Measurements from ENCODE around the gene SMAD3. TPM values are rescaled to one million over a fixed set of nuclear protein-coding genes. Genes with fewer than 3 reads are reported as not detected.

SMAD3 gene
- total RNA-seq, 2 donors from 2014 or later = 13.5 to 47.4 TPM

DNA sequence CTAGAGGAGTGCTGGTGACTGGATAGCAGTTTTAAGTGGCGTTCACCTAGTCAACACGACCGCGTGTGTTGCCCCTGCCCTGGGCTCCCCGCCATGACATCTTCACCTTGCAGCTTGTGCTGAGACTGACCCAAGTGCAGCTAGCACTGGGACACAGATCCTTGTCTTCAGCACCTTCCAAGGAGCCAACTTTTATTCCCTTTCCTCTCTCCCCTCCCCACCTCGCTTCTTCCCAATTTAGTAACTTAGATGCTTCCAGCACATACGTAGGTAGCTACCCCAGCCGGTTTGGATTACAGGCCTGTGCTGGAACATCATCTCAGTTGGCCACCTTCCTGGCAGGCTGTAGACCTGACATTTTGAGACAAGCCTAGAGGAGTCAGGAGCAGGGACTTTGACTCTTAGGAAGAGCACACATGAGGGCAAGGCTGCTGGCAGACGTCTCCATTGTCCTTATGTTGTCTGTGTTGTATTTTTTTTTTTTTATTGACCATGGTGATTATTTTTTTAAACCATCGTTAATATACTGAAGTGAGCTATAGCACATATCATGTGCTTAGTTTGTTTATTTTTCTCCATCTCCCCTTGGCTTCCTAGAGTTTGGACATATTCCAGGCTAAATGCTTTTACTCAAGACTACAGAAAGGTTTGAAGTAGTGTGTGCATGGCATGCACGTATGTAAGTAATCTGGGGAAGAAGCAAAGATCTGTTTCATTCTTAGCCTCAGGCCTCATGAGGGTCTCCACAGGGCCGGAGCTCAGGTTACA lies 128.0 kb downstream of the SMAD3 start:
- peaks cover 15% of the 10 kb centered on the region for H3K36me3 Mint-ChIP-seq
- ATAC-seq (no peak), DNase-seq (ENCODE audit: low spot score) (no peak)
- H3K9me3 Mint-ChIP-seq = no peaks in the 10 kb centered on the region
- no peaks in the 10 kb centered on the region for H3K27me3 Mint-ChIP-seq
- no peak overlapping the region for H3K4me3 Mint-ChIP-seq
- peak overlapping the region in 1 of 2 donors; percentile 36 for H3K27ac Mint-ChIP-seq
- peaks cover 21 to 27% of the 10 kb centered on the region in 2 donors for H3K4me1 Mint-ChIP-seq (ENCODE audit: low read depth in 2 of 2)

- H3K27ac Mint-ChIP-seq = peak overlapping the region in 1 of 2 donors; percentile 36
- no peaks in the 10 kb centered on the region for H3K27me3 Mint-ChIP-seq
- ATAC-seq = no peak
Observed at GRCh38 chr15:67194171-67195114, 129.0 kb downstream of the SMAD3 start.

GRCh38 chr15:67195305-67195704 lies 129.9 kb downstream of the SMAD3 start:
- Mint-ChIP-seq H3K27ac (peak overlapping the region; percentile 4 to 38), H3K4me3 (no peak overlapping the region), H3K27me3 (no peaks in the 10 kb centered on the region), H3K36me3 (peaks cover 10% of the 10 kb centered on the region), H3K9me3 (no peaks in the 10 kb centered on the region), H3K4me1 (ENCODE audit: low read depth in 2 of 2) (peaks cover 24% of the 10 kb centered on the region in 2 donors)
- DNase-seq (ENCODE audit: low spot score) = no peak
- no peak for ATAC-seq

More at GRCh38 chr15:67194171-67195114, 129.0 kb downstream of the SMAD3 start:
- DNase-seq (ENCODE audit: low spot score) = no peak
- Mint-ChIP-seq H3K4me3 (no peak overlapping the region), H3K9me3 (no peaks in the 10 kb centered on the region), H3K36me3 (peaks cover 10% of the 10 kb centered on the region), H3K4me1 (ENCODE audit: low read depth in 2 of 2) (peaks cover 24% of the 10 kb centered on the region in 2 donors)

- DNase-seq (ENCODE audit: low spot score) (no peak), ATAC-seq (no peak)
- no peak overlapping the region for H3K27ac Mint-ChIP-seq
- H3K36me3 Mint-ChIP-seq = peaks cover 10% of the 10 kb centered on the region
- H3K4me1 Mint-ChIP-seq (ENCODE audit: low read depth in 2 of 2) = peaks cover 24 to 25% of the 10 kb centered on the region in 2 donors
- no peaks in the 10 kb centered on the region for H3K9me3 Mint-ChIP-seq
- no peak overlapping the region for H3K4me3 Mint-ChIP-seq
- H3K27me3 Mint-ChIP-seq = no peaks in the 10 kb centered on the region
Observed at GRCh38 chr15:67196222-67196621, 130.8 kb downstream of the SMAD3 start.

DNA sequence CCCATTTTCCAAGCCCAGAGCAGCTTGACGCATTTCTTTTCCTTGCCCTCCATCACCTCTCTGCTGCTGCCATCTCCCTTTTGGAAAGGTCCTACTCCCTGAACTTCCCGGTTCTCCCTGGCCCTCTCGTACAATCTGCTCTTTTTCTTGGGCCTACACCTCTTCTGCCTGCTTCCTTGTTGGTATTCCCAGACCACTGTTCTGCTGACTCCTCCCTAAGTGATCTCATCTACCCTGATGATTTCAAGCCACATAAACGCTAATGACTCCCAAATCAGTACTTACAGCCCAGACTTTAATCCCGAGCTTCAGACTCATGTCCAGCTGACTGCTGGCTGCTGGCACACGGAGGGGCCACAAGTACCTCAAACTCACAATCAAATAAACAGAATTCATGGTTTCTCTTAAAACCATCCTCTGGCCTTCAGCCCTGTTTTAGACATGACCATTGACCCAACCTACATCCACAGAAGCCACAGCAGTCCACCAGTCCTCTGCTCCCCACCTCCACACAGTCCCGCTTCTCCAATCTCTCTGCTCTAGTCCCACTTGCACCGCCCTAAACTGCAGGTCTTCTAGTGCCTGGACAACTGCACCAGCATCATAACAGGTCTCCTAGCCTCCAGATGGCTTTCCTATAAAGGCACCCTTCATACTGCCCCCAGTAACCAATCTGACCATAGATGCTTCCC lies 131.4 kb downstream of the SMAD3 start:
- H3K4me1 Mint-ChIP-seq (ENCODE audit: low read depth in 2 of 2) = peaks cover 24 to 27% of the 10 kb centered on the region in 2 donors
- H3K4me3 Mint-ChIP-seq = no peak overlapping the region
- H3K27ac Mint-ChIP-seq = peak overlapping the region; percentile 11 to 45
- H3K27me3 Mint-ChIP-seq = no peaks in the 10 kb centered on the region
- no peak for ATAC-seq
- peaks cover 14% of the 10 kb centered on the region for H3K36me3 Mint-ChIP-seq
- no peaks in the 10 kb centered on the region for H3K9me3 Mint-ChIP-seq
- no peak for DNase-seq (ENCODE audit: low spot score)

DNA sequence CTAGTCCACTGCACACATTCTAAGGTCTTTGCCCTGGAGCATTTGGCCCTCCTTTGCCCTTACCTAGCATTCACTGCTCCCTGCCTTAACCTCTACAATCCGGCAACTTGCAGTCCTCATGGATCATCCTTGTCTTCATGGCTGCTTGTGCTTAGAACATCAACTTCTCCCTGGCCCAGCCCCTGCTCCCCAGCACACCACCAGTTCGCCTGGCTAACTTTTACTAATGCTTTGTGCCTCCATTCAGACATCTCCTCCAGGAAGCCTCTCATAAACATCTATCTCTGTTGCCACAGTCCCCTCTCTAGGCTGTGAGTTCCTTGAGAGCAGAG lies 131.9 kb downstream of the SMAD3 start:
- Mint-ChIP-seq H3K4me1 (ENCODE audit: low read depth in 2 of 2) (peaks cover 24 to 27% of the 10 kb centered on the region in 2 donors), H3K27ac (peak overlapping the region; percentile 11 to 45), H3K27me3 (no peaks in the 10 kb centered on the region), H3K36me3 (peaks cover 14% of the 10 kb centered on the region), H3K4me3 (no peak overlapping the region), H3K9me3 (no peaks in the 10 kb centered on the region)
- DNase-seq (ENCODE audit: low spot score) (no peak), ATAC-seq (no peak)

DNA sequence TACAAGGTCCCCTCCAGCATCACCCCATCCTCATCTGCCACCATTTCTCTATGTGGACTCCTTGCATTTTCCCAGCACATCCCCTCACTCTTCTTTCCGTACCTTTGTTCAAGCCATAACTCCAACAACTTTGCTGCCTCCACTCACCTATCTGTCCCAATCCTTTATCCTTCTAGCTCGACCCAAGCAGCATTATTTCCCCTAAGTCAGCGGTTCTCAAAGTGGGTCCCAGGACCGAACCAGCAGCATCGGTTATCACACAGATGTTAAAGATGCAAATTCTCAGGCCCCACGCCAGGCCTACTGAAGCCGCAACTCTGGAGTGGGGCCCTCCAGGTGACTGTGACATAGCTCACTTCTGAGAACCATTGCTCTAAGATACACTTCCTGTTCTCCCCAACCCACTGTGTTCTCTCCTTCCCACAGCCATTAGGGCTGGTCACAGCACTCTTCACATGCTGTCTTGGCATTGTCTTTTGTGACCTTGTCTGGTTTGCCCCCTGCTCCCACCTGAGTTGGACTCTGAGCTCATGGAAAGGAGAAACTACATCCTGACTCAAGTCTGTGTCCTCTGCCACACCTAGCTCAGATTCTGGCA lies 132.9 kb downstream of the SMAD3 start:
- Mint-ChIP-seq H3K4me3 (no peak overlapping the region), H3K27ac (peak overlapping the region in 1 of 2 donors; percentile 22), H3K36me3 (peaks cover 19% of the 10 kb centered on the region), H3K9me3 (no peaks in the 10 kb centered on the region), H3K27me3 (no peaks in the 10 kb centered on the region), H3K4me1 (ENCODE audit: low read depth in 2 of 2) (peaks cover 24 to 27% of the 10 kb centered on the region in 2 donors)
- ATAC-seq (no peak), DNase-seq (ENCODE audit: low spot score) (no peak)

DNA sequence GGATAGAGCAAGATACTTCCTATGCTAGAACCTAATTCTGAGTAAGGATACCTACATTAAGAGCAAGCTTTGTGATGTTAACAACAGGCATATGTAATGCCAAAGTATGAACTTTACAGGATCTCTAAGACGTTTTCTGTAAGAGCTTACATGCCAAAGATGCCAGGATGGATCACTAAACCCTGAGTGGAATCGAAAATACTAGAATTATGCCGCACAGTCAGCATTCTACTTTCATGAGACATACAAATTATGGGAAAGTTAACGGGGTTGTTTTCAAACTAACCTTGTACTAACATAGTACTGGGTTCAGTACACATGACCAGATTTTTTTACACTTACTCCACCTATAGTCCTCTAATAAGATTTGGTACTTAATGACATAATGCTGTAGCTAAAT lies 134.0 kb downstream of the SMAD3 start:
- H3K4me1 Mint-ChIP-seq (ENCODE audit: low read depth in 2 of 2) = peaks cover 21 to 24% of the 10 kb centered on the region in 2 donors
- DNase-seq (ENCODE audit: low spot score) (no peak), ATAC-seq (no peak)
- peaks cover 27% of the 10 kb centered on the region for H3K36me3 Mint-ChIP-seq
- no peak overlapping the region for H3K4me3 Mint-ChIP-seq
- H3K9me3 Mint-ChIP-seq = no peaks in the 10 kb centered on the region
- H3K27me3 Mint-ChIP-seq = no peaks in the 10 kb centered on the region
- no peak overlapping the region for H3K27ac Mint-ChIP-seq

DNA sequence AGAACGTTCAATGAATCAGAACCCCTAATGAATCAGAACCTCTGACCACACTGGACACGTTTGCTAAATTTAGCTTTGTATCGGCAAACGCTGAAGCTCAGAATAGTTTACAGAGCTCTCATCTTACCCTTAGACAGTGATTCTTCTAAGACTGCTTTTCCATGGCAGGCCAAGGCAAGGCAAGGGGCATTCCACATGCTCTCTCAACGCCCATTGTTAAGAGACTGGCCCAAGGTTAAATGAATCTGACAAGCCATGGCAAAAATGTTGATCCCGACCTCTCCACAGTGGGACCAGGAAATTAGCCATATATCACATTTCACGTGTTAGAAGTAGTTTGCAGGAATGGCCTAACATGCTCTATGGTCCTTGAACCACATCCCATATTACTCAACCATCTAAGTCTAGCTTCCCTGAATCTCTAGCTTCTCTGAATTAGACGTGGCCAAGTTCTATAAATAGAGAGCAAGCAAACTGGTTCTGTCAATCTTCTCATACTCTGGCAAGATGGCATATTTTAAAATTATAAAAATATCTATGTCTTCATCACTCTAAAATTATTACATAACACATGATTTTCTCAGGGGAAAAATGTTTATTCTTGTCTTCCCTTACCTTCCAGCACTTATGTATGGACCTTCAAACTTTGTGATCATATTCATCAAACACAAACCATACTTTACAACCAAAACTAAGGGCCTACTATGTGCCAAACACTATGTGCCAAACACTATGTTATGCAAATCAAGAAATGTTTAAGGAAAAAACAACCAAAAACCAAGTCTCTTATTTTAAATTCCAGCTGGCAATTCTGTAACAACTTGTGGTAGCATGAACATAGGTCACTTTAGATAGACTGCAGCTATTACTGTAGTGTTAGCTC lies 134.7 kb downstream of the SMAD3 start:
- no peak for ATAC-seq
- no peak overlapping the region for H3K4me3 Mint-ChIP-seq
- H3K27ac Mint-ChIP-seq = no peak overlapping the region
- H3K27me3 Mint-ChIP-seq = no peaks in the 10 kb centered on the region
- DNase-seq (ENCODE audit: low spot score) = no peak
- peaks cover 21 to 24% of the 10 kb centered on the region in 2 donors for H3K4me1 Mint-ChIP-seq (ENCODE audit: low read depth in 2 of 2)
- H3K36me3 Mint-ChIP-seq = peaks cover 33% of the 10 kb centered on the region
- H3K9me3 Mint-ChIP-seq = no peaks in the 10 kb centered on the region

DNA sequence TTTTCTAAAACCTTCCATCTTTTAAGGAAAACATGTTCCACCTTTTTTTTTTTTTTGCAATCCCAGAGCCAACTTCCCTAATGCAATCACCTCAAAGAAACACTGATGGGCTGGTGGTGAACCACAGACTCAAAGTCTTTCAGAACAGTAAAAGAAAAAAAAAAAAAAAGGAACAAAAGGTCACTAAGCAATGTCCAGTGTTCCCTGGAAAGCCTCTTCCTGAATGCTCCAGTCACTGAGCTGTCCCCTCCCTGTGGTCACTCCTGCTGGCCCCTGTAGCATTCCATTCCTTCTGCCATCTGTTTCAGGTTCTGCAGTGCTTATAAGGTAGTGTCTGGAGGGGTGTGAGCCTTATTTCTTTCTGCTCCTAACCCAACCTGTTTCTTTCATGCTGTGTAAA lies 135.7 kb downstream of the SMAD3 start:
- Mint-ChIP-seq H3K36me3 (peaks cover 38% of the 10 kb centered on the region), H3K9me3 (no peaks in the 10 kb centered on the region), H3K27ac (no peak overlapping the region), H3K4me3 (no peak overlapping the region), H3K4me1 (ENCODE audit: low read depth in 2 of 2) (peaks cover 17 to 24% of the 10 kb centered on the region in 2 donors), H3K27me3 (no peaks in the 10 kb centered on the region)
- ATAC-seq = no peak
- no peak for DNase-seq (ENCODE audit: low spot score)

GRCh38 chr15:67202091-67202490 lies 136.7 kb downstream of the SMAD3 start:
- Mint-ChIP-seq H3K27ac (no peak overlapping the region), H3K36me3 (peaks cover 30% of the 10 kb centered on the region), H3K4me1 (ENCODE audit: low read depth in 2 of 2) (peaks cover 11 to 17% of the 10 kb centered on the region in 2 donors), H3K4me3 (no peak overlapping the region), H3K27me3 (no peaks in the 10 kb centered on the region), H3K9me3 (no peaks in the 10 kb centered on the region)
- DNase-seq (ENCODE audit: low spot score) (no peak), ATAC-seq (no peak)

DNA sequence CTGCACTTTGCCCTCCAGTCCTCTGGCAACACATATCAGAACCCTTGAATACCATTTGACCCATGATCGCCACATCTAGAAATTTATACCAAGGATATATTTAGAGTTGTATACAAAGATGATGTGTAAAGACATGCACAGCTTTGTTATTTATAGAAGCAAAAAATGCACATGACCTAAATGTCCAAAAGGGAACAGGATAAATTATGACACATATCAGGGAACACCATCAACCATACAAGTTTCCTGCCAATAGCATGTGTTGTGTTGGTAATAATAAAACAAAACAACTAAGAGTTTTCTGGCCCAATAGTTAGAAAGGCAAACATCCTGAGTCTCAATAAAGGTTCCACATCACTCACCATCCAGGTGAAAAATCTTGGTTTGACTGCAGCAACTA lies 137.6 kb downstream of the SMAD3 start:
- ATAC-seq (no peak), DNase-seq (ENCODE audit: low spot score) (no peak)
- Mint-ChIP-seq H3K27me3 (no peaks in the 10 kb centered on the region), H3K27ac (no peak overlapping the region), H3K9me3 (no peaks in the 10 kb centered on the region), H3K36me3 (peaks cover 27% of the 10 kb centered on the region), H3K4me1 (ENCODE audit: low read depth in 2 of 2) (peaks cover 7 to 8% of the 10 kb centered on the region in 2 donors), H3K4me3 (no peak overlapping the region)
